IMR-90 (cell line): ENCODE results near the gene SLC8A1.

Experiments used
- NFE2L2 ChIP-seq: fragments of 150-350 bp; IDR thresholded peaks from 2 replicates; pipeline ENCODE4 v1.6.1; 2016; ENCODE audit warnings: low read depth, mild to moderate bottlenecking, low read length
- TF ChIP-seq, protein P1 (sequence below): conservative IDR thresholded peaks from 2 replicates; pipeline ENCODE4 v1.5.1; 2012; ENCODE audit warnings: mild to moderate bottlenecking, low read depth, low read length, improper control_type of control experiment

DNA sequence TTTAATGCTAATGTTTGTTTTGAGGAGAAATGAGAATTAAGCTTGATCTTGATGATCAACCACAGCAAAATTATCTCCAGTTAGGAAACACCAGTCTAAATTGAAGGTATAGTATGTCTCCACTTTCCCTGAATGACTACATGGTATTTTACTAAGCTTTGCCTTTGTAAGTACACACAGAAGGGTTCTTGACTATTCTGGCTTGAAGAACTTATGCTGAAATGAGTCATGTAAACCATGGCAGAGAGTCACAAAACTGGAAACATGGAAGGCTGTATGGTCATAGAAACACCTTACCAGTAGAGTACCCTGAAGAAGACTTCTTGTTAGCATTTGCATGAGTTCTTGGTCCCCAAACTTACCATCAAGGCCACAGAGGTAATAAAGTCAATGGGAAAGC is 250.5 kb downstream of the SLC8A1 start:
- TF ChIP-seq NFE2L2 = no peak
- TF ChIP-seq, protein P1, sequence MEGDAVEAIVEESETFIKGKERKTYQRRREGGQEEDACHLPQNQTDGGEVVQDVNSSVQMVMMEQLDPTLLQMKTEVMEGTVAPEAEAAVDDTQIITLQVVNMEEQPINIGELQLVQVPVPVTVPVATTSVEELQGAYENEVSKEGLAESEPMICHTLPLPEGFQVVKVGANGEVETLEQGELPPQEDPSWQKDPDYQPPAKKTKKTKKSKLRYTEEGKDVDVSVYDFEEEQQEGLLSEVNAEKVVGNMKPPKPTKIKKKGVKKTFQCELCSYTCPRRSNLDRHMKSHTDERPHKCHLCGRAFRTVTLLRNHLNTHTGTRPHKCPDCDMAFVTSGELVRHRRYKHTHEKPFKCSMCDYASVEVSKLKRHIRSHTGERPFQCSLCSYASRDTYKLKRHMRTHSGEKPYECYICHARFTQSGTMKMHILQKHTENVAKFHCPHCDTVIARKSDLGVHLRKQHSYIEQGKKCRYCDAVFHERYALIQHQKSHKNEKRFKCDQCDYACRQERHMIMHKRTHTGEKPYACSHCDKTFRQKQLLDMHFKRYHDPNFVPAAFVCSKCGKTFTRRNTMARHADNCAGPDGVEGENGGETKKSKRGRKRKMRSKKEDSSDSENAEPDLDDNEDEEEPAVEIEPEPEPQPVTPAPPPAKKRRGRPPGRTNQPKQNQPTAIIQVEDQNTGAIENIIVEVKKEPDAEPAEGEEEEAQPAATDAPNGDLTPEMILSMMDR = no peak
